Glomerular visceral epithelial cell (primary cell): ENCODE results near the gene UBA3.

Experiments used
- DNase-seq: peaks from one replicate; pipeline ENCODE4 v3.0.0-alpha.2; 2016; ENCODE audit errors: extremely low spot score

Gene UBA3

GRCh38 chr3:69099576-69099975 lies 19.4 kb upstream of the UBA3 start:
- DNase-seq = no peak

- peak; percentile 51 for DNase-seq
Measured at GRCh38 chr3:69097407-69098086, 17.4 kb upstream of the UBA3 start.

GRCh38 chr3:69096299-69096698 lies 16.1 kb upstream of the UBA3 start:
- no peak for DNase-seq

DNA sequence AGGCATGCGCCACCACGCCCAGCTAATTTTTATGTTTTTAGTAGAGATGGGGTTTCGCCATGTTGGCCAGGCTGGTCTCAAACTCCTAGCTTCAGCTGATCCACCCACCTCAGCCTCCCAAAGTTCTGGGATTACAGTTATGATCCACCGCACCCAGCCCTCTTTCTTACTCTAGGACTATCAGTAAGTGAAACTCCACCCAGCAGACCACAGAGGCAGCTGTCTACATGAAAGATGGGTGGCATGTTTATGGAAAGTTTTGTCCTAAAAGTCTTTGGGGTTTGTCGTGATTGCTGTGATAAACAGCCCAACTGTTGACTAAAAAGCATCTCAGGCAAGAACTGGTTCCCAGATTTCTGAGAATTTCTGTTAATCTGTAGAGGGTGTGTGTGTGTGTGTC lies 15.5 kb upstream of the UBA3 start:
- DNase-seq = no peak

GRCh38 chr3:69094467-69095205 lies 14.5 kb upstream of the UBA3 start:
- no peak for DNase-seq

DNA sequence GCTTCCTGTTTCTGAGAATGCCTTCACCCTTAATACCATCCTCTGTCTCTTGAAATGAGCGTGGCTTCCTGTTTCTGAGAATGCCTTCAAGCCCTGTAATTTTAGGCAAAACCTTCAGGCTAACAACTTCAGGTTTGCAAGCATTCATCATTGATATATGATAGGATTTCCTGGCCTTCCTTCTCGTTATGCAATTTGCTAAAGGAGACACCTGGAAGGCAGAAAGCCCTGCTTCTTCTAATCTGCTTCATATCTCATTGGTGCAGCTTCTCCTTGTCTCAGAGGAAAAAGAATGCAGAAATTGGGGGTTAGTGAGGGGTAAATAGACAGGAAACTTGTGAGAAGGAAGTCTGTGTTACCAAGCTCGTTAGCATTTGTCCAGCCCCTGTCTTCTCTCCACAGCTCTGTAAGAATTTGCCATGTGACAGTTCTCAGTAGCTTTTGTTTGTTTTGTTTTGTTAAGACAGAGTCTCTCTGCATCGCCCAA lies 11.9 kb upstream of the UBA3 start:
- DNase-seq = no peak

DNA sequence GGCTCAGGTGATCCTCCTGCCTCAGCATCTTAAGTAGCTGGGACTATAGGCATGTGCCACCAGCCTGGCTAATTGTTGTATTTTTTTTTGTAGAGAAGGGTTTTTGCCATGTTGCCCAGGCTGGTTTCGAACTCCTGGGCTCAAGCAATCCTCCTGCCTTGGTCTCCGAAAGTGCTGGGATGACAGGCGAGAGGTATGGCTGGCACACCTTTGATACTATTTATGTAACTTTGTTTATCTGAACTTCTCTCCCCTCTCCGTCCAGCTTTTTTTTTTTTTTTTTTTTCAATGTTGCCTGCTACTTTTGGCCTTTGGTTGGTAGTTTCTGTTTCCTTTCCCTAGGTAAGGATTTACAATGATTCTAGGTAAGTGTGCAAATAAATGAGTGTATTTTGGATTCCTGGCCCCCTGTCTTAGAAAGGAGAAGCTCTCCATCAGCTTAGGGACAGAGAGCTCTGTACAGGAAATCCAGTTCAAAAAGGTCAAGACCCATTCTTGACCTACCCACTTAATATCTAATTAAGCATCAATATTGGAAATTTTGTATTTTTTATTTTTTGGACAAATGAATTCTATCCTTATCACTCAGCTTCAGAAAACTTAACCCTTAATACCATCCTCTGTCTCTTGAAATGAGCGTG lies 11.3 kb upstream of the UBA3 start:
- DNase-seq = no peak

DNA sequence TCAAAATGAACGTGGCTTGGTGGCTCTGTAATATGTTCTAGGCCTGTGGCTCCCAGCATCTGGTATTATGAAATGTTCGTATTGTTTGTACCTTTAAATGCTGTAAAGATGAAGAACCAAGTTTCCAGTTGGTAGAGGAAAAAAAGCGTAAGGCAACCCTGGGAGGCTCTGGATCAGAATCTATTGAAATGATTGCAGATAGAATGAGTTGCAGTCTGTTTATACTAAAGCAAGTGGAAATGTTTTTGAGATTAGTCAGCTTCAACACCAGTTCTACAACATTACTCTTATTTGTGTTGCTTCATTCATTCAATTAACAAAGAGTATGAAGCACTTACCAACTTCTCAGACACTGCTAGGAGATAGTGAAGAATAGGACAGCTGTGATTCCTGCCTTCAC lies 9.9 kb upstream of the UBA3 start:
- DNase-seq = peak; percentile 23

DNA sequence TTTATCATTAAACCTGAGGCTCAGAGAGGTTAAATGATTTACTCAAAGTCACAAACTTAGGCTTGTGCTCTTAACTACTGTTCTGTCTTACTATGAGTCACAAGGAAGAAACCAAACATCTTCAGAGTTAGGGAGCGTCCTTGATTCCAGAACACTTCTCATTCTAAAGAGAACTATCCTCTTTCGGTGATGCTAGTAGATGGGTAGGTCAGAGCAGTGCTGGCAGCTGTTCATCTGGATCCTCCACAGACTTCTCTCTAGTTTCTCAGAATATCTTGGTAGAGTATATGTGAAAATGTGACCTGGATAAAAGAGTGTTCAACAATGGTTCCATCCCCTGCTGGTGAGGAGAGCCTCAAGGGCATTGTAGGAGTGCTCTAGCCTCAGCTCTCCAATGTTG lies 7.9 kb upstream of the UBA3 start:
- peak; percentile 38 for DNase-seq

DNA sequence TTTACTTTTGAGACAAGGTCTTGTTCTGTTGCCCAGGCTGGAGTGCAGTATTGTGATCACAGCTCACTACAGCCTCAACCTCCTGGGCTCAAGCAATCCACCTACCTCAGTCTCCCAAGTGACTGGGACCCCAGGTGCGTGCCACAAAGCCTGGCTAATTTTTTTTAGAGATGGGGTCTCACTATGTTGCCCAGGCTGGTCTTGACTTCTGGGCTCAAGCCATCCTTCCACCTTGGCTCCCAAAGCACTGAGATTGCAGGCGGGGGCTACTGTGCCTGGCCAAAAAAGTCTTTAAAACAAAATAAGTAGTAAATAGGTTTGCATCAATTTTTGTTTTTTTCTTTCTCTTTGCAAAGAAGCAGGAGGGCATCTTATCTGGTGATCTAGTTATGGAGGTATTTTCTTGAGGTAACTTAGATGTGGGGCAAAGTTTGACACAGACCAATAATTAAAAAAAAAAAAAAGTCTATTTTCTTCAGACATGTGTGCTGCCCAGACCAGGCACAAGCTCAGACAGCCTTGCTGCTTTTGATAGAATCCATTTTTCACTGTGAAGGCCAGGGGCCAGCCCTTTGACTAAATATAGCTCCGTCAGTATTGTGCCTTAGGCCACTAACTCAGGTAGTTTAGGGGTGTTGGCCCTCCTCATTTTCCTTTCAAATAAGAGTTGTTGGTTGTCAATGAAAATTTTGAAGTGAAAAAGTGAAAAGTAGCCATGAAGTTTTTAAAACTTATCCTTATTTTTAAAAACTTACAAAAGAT lies 7.0 kb upstream of the UBA3 start:
- no peak for DNase-seq

GRCh38 chr3:69085833-69086722 lies 5.9 kb upstream of the UBA3 start:
- peak; percentile 92 for DNase-seq

DNA sequence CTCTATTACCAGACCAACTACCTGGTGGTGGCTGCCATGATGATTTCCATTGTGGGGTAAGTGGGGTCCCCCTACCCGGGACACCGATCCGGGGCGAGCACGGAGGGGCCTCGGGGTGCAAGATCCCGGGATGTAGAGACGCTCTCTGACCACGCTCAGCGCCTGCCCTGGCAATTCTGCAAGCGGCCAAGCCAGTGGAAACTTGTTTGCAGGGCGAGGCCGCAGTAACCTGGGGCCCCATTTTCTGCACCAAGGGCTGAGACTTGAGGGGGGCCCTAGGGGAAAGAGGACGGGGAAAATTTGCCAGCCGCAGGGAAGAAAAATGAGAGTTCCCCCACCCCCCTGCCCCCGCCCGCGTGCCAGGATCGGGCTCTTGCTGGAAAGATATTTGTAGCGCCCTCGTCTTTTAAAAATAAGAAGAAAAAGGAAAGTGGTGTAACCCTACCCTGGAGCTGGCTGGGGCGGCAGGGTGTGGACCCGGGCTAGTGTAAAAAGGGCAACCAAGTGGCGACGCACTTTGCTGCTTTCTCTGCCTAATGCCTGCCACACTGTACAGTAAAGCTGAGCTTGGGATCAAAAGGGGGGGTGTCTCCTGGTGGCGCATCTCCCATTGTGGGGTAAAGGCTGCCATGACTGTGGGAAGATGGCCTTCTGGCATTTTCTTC lies 5.1 kb upstream of the UBA3 start:
- no peak for DNase-seq

DNA sequence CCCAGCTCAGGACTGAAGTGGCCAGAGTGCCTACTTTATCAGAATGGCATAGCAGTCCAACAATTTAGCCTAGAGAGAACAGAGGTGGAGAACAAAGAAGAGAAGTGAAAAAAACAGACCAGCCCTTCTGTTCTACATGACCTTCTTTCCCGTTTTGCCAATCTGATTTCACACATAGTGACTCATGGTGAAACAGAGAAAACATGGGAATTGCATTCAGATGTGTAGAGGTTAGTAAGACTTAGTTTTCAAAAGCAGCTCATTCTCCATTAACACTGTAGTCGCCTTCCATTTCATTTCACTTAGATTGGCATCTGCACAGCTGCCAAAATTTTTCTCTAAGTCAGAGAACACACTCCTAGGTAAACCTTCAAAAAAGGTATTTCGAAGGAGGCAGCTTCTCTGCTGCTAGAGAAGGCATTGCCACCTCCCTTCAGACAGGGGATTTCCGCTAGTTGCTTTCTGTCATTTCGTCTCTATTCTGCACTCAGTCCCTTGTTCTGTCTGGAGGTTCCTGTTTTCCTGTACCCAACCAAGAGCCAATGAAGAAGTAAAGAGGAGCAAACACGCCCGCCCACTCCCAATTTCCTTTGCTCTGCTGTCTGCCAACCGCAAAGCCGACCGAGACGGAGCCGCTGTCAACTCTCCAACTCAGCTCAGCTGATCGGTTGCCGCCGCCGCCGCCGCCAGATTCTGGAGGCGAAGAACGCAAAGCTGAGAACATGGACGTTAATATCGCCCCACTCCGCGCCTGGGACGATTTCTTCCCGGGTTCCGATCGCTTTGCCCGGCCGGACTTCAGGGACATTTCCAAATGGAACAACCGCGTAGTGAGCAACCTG lies 4.4 kb upstream of the UBA3 start, which contains the start of gene ARL6IP5:
TSS of gene ARL6IP5 (plus strand) at position 612 of the 842 bp plus-strand sequence. CDS start at position 723, 111 bp downstream.
- peak; percentile 91 for DNase-seq

- DNase-seq = peak; percentile 77
Measured at GRCh38 chr3:69082805-69083204, 2.6 kb upstream of the UBA3 start.

DNA sequence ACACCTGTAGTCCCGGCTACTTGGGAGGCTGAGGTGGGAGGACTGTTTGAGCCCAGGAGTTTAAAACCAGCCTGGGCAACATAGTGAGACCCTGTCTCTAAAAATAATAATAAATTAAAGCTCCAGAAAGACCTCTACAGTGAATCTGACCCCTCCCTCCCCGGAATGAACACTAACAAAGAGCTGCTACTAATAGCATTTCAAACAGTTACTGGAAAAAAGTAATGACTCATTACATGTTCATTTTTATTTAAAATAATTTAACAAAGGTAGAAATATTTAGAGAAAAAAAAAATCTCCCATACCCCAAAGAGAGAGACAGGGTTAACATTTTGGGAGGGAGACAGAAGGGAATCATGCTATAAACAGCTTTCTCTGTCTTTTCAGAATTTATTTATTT lies 2.2 kb upstream of the UBA3 start:
- DNase-seq = no peak

DNA sequence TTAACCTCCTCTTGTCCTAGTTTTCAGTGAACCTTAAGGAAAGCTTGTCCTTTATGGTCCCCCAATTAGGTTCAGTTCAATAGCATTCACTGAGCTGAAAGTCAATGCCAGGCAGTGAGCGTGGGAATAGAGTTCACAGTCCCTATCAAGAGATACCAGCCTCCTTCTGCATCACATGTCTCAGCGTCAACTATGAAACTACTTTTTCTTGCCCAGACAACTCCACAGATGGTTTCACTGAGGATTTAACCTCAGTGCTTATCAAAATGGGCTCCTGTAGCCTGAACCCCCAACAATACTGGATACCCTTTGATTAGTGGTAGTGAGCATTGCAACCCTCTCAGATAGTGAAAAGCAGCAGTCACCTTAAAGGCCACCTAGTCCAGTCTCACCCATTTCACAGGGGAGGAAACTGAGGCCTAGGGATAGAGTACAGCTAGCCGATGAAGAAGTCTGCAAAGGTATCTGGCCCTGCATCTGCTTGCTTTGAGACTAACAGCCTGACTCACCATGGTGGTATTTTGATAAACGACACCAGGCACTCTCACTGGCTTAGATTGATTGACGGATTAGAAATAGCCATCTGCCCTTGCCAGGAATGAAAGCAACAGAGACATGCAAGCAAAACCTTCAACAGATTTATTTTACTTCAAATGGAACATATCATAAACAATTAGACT lies 1.6 kb upstream of the UBA3 start:
- peak; percentile 35 for DNase-seq

DNA sequence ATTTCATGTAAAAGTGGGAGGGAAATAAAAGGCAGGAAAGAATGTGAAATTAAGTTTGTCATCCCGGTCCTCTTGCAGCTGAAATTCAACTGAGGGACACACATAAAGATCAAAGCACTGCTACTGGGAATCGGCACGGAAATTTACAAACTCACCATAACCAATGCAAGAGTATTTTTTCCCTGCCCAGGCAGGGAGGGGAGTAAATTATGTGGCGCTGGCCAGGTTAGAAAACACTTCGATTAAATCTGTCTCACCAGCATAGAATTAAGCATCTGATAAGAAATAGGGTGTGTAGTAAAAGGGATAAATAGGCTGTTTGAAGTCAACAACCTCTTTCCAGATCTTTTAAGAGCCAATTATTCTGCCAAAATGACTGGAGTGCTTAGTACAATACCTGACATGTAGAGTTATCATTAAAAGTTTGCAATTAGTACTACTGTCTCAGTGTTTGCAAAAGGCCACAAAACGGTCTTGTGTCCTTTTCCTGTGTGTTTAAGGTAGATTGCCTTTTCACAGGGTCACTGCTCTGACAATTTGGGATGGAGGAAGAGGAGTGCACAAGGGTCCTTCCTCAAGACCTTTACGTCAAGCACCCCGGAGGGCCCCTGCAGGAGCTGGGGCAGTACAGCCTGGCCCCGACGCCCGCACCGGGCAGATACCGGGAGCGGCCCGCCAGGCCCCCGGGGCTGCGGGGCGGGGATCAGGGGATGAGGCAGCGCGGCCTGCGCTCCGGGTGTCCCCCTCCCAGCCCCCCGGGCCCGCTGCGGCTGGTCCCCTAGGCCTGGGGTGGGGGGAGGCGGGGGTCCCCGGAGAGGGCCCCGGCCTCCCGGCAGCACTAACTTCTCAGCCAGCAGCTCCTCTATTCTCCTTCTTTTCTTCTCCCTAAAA lies 651 bp downstream of the UBA3 start:
- DNase-seq = no peak

DNA sequence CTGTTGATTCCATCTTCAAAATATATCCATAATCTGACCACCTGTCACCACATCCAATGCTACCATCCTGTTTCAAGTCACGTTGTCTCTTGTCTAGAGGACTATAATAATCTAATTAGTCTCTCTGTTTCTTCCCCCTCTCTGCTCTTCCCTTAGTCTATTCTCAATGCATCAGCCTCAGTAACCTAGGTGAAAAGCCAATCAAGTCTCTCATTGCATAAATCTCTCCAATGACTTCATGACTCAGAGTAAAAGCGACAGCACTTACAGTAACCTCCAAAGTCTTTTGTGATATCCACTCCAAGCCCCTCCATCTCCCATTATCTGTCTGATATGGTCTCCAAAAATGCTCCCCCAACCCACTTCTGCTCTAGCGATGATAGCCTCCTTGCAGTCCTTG lies 7.2 kb downstream of the UBA3 start:
- DNase-seq = no peak
